GM18868 (cell line): Measurements from ENCODE around the gene NRG3.

Source experiments
- ATAC-seq: cut with Tn5 transposase; IDR thresholded peaks from one replicate; pipeline ENCODE4 v1.9.1; 2021; ENCODE audit warnings: mild to moderate bottlenecking, moderate library complexity; ENCODE audit not compliant: unreplicated experiment

The NRG3 gene

DNA sequence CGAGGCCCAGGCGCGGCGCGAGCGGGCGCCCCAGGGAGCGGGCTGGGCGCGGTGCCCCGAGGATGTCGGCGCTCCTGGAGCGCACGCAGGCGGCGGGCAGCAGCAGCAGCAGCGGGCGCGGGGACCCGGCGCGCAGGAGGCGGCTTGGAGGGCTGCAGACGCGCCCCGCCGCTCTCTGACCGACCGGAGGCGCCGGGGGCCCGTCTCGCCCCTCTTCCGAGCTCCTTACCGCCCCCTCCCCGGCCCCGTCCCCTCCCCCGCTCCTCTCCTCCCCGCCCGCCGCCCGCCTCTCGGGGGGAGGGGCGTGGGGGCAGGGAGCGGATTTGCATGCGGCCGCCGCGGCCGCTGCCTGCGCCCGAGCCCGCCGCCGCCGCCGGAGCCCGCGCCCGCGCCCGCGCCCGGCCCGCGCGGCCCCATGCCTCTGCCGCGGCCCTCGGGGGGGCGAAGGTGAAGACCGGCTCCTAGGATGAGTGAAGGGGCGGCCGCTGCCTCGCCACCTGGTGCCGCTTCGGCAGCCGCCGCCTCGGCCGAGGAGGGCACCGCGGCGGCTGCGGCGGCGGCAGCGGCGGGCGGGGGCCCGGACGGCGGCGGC lies at the start of gene NRG3:
Gene NRG3 (plus strand): TSS at position 320 of the 592 bp plus-strand sequence.
- peak; percentile 40 for ATAC-seq

GRCh38 chr10:81828251-81828650 lies 46.7 kb upstream of the NRG3 start:
- ATAC-seq = no peak

GRCh38 chr10:81831060-81831459 lies 43.9 kb upstream of the NRG3 start:
- ATAC-seq = no peak

DNA sequence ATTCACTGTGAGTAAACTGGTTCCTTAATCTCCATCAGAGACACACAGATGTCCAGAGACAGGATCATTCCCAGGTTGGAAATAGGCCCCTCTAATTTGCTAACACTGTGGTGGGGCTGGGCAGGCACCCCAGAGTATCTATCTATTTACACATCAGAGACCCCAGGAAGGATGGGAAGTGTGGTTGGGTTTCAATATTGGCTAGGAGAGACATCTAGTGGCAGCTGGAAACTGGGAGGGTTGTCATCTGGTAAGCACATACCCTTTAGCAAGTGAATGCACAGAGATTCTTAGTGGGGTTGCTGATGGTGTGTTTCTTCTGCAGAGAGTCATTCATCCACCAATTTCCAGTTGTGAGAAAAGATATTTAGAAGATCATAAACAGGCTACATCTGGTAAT lies 36.0 kb upstream of the NRG3 start:
- no peak for ATAC-seq

DNA sequence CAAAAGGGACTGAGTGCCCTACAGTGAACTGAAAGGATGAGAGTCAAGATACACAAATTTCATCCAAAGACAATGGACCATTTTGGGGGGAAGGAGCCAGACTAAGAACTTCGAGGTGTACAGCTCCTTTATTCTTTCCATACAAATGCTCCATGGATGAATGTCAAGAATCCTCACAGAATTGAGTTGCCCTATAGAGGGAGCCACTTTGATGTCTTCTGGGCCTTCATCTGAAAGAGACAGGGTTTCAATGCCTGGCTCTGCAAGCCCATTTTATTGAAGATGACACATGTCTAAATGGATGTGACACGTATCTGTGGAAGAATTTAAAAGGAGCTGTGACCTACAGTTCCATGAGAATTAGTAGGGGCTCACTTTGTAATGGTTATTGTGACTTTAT lies 32.0 kb upstream of the NRG3 start:
- no peak for ATAC-seq

GRCh38 chr10:81847675-81848074 lies 27.3 kb upstream of the NRG3 start:
- ATAC-seq = no peak

GRCh38 chr10:81848514-81848913 lies 26.5 kb upstream of the NRG3 start:
- no peak for ATAC-seq

GRCh38 chr10:81848931-81849330 lies 26.1 kb upstream of the NRG3 start:
- ATAC-seq = no peak

- no peak for ATAC-seq
These were observed 12.4 kb upstream of the NRG3 start for GRCh38 chr10:81862596-81862995.

GRCh38 chr10:81863771-81864170 lies 11.2 kb upstream of the NRG3 start:
- no peak for ATAC-seq

- ATAC-seq = no peak
These were observed 9.4 kb upstream of the NRG3 start for GRCh38 chr10:81865581-81865980.

DNA sequence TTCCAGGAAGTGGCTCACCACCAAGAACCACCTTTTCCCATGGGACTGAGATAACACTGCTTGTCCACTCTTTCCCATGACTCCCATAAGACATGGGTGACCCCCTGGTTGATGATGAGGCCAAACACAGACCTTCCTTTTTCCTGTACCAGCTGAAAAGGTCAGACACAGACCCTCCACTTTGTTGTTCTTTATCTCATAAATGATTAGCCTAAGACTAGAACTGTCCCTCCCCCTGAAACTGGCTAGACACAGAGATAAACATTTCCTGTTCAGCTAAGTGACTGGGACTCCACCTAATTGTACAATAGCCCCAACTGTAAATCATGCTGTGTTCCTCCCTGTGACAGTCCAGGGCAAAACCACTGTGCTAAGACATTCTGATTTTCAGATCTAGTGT lies 8.2 kb upstream of the NRG3 start:
- ATAC-seq = peak; percentile 82

DNA sequence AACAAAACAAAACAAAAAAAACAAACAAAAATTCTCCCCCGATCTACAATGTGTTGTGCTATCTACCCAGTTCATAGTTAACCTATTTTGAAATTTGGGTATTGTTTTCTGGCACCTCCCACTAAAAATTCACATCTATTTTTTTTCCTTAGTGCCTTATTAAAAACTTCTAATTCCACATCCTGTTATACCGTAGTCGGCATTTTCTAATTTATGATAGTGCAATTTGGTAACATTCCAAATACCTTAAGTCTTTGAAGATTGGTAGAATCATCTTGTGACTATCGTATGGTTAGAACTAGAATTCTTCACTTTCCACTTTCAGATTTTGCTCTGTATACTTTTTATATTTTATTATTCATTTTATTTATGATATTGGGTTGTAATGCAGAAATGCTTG lies 4.5 kb upstream of the NRG3 start:
- ATAC-seq = no peak

GRCh38 chr10:81871558-81871957 lies 3.4 kb upstream of the NRG3 start:
- ATAC-seq = no peak

GRCh38 chr10:81872206-81872862 lies 2.7 kb upstream of the NRG3 start:
- ATAC-seq = peak; percentile 53

GRCh38 chr10:81873231-81873931 lies 1.6 kb upstream of the NRG3 start:
- ATAC-seq = no peak

GRCh38 chr10:81873932-81874816 lies 820 bp upstream of the NRG3 start:
- ATAC-seq = peak; percentile 53

- no peak for ATAC-seq
These were observed 666 bp downstream of the NRG3 start for GRCh38 chr10:81875467-81876252.

DNA sequence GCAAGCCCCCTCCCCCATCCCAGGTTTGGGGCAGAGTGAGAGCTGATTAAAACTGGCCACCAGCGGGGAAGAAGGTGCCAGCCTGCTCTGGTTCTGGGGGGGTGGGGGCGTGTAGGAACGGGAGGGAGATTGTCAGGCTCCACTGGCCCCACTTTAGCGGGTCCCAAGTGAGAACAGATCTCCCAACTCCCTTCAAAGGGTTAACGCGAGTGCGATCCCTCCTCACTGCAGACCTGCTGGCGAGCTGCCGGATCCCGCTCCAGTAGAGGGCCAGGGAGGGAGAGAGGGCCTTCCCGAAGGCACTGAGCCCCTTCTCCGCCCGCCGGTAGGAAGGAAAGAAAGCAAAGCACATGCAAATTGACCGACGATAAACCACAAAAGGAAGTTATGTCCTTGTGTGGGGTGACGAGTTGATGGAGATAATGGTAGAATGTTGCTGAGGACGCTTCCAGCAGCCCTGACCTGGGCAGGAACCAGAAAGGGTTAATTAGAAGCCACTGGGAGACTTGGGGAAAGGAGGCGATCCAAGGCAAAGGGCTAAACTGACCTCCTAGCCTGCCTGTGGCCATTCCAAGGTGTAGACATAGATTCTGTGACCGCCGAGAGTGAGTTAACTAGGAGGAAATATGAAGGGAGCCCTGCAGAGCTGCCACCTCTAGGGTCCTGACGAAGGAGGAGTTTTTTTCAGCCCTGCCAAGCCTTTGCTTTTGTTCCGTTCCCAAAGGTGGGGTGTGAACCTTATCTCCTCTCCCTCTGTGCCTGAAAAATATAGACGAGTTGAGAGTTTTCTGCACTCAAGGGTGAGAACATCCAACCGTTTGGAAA lies 1.5 kb downstream of the NRG3 start:
- ATAC-seq = no peak

DNA sequence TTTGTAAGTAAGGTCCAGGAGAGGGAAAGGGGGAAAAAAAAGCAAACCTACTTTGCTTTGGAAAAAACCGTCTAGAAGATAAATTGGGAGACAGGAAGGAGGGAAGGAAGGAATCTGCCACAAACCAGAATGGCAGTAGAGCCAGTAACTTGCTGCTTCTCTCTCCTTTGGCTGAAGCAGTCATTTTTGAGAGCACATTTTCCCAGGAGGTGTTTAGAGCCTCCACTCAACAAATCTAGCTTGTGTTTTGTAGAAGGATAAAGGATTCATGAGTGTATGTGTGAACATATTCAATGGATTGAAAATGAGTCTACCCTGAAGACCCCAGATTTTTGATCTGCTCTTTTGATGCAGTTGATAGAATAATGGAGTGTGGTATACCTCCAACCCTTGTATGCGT lies 2.6 kb downstream of the NRG3 start:
- no peak for ATAC-seq
